Osteoblast (primary cell): ENCODE measurements around the gene ZC3H10. TPM values are rescaled to one million over a fixed set of nuclear protein-coding genes. Genes with fewer than 3 reads are reported as not detected.

Experiments used
- DNase-seq: peaks from one replicate; pipeline ENCODE4 v3.0.0; 2011; ENCODE audit warnings: low spot score, mixed read lengths; ENCODE audit not compliant: insufficient read length; ENCODE audit errors: missing footprints
- H2AFZ ChIP-seq: 2 replicates; pipeline ENCODE4 v1.6.0; 2011; ENCODE audit warnings: mild to moderate bottlenecking, low read length
- H3K27ac ChIP-seq: 2 replicates; pipeline ENCODE4 v1.5.1; 2011; ENCODE audit warnings: mild to moderate bottlenecking, low read depth, low read length, moderate library complexity
- H3K27me3 ChIP-seq: 2 replicates; pipeline ENCODE4 v1.6.0; 2012; ENCODE audit warnings: mild to moderate bottlenecking, control low read depth, inconsistent platforms, low read length, moderate library complexity; ENCODE audit not compliant: insufficient read depth
- H3K36me3 ChIP-seq: 2 replicates; pipeline ENCODE4 v1.5.1; 2011; ENCODE audit warnings: mild to moderate bottlenecking, low read length, control low read depth, moderate library complexity; ENCODE audit not compliant: insufficient read depth
- H3K4me1 ChIP-seq: 2 replicates; pipeline ENCODE4 v1.5.1; 2011; ENCODE audit warnings: mild to moderate bottlenecking, low read length, control low read depth, moderate library complexity; ENCODE audit not compliant: insufficient read depth
- H3K4me2 ChIP-seq: 2 replicates; pipeline ENCODE4 v1.6.0; 2011; ENCODE audit warnings: mild to moderate bottlenecking, low read length; ENCODE audit not compliant: insufficient read depth
- H3K4me3 ChIP-seq: fragments of 200-600 bp; sonication (generic); 3 replicates; pipeline ENCODE4 v1.5.1; 2012; ENCODE audit warnings: mild to moderate bottlenecking, low read length, inconsistent platforms; ENCODE audit not compliant: insufficient read depth
- H3K79me2 ChIP-seq: 2 replicates; pipeline ENCODE4 v1.6.0; 2012; ENCODE audit warnings: mild to moderate bottlenecking, low read length, control low read depth, inconsistent platforms; ENCODE audit not compliant: insufficient read depth
- H3K9me3 ChIP-seq: 2 replicates; pipeline ENCODE4 v1.5.1; 2011; ENCODE audit warnings: low read depth, low read length, control low read depth
- H4K20me1 ChIP-seq: 2 replicates; pipeline ENCODE4 v1.6.0; 2012; ENCODE audit warnings: mild to moderate bottlenecking, low read length, control low read depth; ENCODE audit not compliant: insufficient read depth
- CTCF ChIP-seq: IDR thresholded peaks from 2 replicates; pipeline ENCODE4 v1.5.1; 2011; ENCODE audit warnings: mild to moderate bottlenecking, low read depth, low read length, moderate library complexity; ENCODE audit errors: extremely low read depth
- total RNA-seq: library from RNA; depleted of rRNA; stranded (reverse); fragments of >200 nt; gene quantifications from 2 replicates; pipeline ENCODE4 v1.2.3, GENCODE V29; 2012

The ZC3H10 gene
- total RNA-seq, 1 donor = 9.0 TPM

- Histone ChIP-seq H3K36me3 (no peaks in the 10 kb centered on the region), H2AFZ (no peak overlapping the region), H3K4me3 (no peak overlapping the region), H3K27me3 (peaks cover 17% of the 10 kb centered on the region), H4K20me1 (no peaks in the 10 kb centered on the region), H3K4me1 (no peaks in the 10 kb centered on the region), H3K27ac (no peak overlapping the region), H3K9me3 (no peaks in the 10 kb centered on the region), H3K4me2 (no peak overlapping the region), H3K79me2 (no peaks in the 10 kb centered on the region)
- no peak for TF ChIP-seq CTCF
- no peak for DNase-seq
Measured at GRCh38 chr12:56086096-56086495, 32.0 kb upstream of the ZC3H10 start.

GRCh38 chr12:56086608-56087007 lies 31.5 kb upstream of the ZC3H10 start:
- no peak for TF ChIP-seq CTCF
- Histone ChIP-seq H3K79me2 (no peaks in the 10 kb centered on the region), H3K9me3 (no peaks in the 10 kb centered on the region), H3K27me3 (peaks cover 11% of the 10 kb centered on the region), H3K4me3 (no peak overlapping the region), H3K36me3 (no peaks in the 10 kb centered on the region), H2AFZ (no peak overlapping the region), H3K4me1 (no peaks in the 10 kb centered on the region), H4K20me1 (no peaks in the 10 kb centered on the region), H3K27ac (no peak overlapping the region), H3K4me2 (no peak overlapping the region)
- DNase-seq = no peak

- no peaks in the 10 kb centered on the region for H3K9me3 ChIP-seq
- no peaks in the 10 kb centered on the region for H3K36me3 ChIP-seq
- no peaks in the 10 kb centered on the region for H3K4me1 ChIP-seq
- peaks cover 11% of the 10 kb centered on the region for H3K27me3 ChIP-seq
- no peak overlapping the region for H3K27ac ChIP-seq
- H4K20me1 ChIP-seq = no peaks in the 10 kb centered on the region
- H3K4me3 ChIP-seq = no peak overlapping the region
- no peak overlapping the region for H2AFZ ChIP-seq
- DNase-seq = peak; percentile 65
- H3K79me2 ChIP-seq = no peaks in the 10 kb centered on the region
- no peak for TF ChIP-seq CTCF
- H3K4me2 ChIP-seq = no peak overlapping the region
Measured at GRCh38 chr12:56087220-56087619, 30.8 kb upstream of the ZC3H10 start.

GRCh38 chr12:56097738-56098137 lies 20.3 kb upstream of the ZC3H10 start:
- H2AFZ ChIP-seq = no peak overlapping the region
- no peak overlapping the region for H3K4me3 ChIP-seq
- no peak for DNase-seq
- no peak for TF ChIP-seq CTCF
- no peaks in the 10 kb centered on the region for H4K20me1 ChIP-seq
- H3K27ac ChIP-seq = no peak overlapping the region
- no peaks in the 10 kb centered on the region for H3K9me3 ChIP-seq
- H3K27me3 ChIP-seq = peaks cover 20% of the 10 kb centered on the region
- no peaks in the 10 kb centered on the region for H3K4me1 ChIP-seq
- no peaks in the 10 kb centered on the region for H3K36me3 ChIP-seq
- no peaks in the 10 kb centered on the region for H3K79me2 ChIP-seq
- H3K4me2 ChIP-seq = no peak overlapping the region
